ENCODE results near the gene HHIPL1. TPM values are rescaled to one million over a fixed set of nuclear protein-coding genes. Genes with fewer than 3 reads are reported as not detected.

HHIPL1 gene
- total RNA-seq, 2 experiments from 2014 or later = 0.25 to 0.72 TPM

GRCh38 chr14:99625476-99625875 is 19.5 kb upstream of the HHIPL1 start:
- Histone ChIP-seq H2AFZ (ENCODE audit: low read length) (no peak overlapping the region), H3K27ac (ENCODE audit: low read depth, low read length, poor library complexity, severe bottlenecking) (no peak overlapping the region), H3K9me3 (ENCODE audit: low read length) (no peaks in the 10 kb centered on the region), H3K79me2 (ENCODE audit: insufficient read depth, low read depth, low read length) (no peaks in the 10 kb centered on the region), H4K20me1 (ENCODE audit: insufficient read depth, low read length) (no peaks in the 10 kb centered on the region), H3K4me2 (ENCODE audit: low read length) (no peak overlapping the region), H3K4me1 (ENCODE audit: insufficient read depth, low read length, poor library complexity, severe bottlenecking) (no peaks in the 10 kb centered on the region), H3K4me3 (ENCODE audit: low read depth, low read length, poor library complexity, severe bottlenecking) (no peak overlapping the region), H3K36me3 (ENCODE audit: insufficient read depth, low read length) (no peaks in the 10 kb centered on the region), H3K9me2 (ENCODE audit: insufficient read depth, low read length) (no peaks in the 10 kb centered on the region)
- no TSS peak for BruUV-seq (replicated peaks)
- no peak for DNase-seq (ENCODE audit: low spot score)
- ChIA-PET POLR2A (no interaction called here), CTCF (ENCODE audit: unreplicated experiment) (interaction anchor here (0.6 kb wide), 1 partner anchor 15 kb away, joined by 3 read pairs; no protein-coding TSS in a partner anchor)
- TF ChIP-seq EZH2phosphoT487 (IDR thresholded peaks at IDR 0.05; ENCODE audit: borderline replicate concordance, low read depth, low read length) (no peak), CTCF (conservative IDR thresholded peaks at IDR 0.05; ENCODE audit: low read length) (no peak)
- intact Hi-C loops (cut with micrococcal nuclease; ENCODE audit: unreplicated experiment) = no loop called here

- POLR2A ChIA-PET = no interaction called here
- H4K20me1 ChIP-seq (ENCODE audit: insufficient read depth, low read length) = no peaks in the 10 kb centered on the region
- no peak for DNase-seq (ENCODE audit: low spot score)
- no peak for TF ChIP-seq EZH2phosphoT487 (IDR thresholded peaks at IDR 0.05; ENCODE audit: borderline replicate concordance, low read depth, low read length)
- TF ChIP-seq CTCF (conservative IDR thresholded peaks at IDR 0.05; ENCODE audit: low read length) = no peak
- no peak overlapping the region for H2AFZ ChIP-seq (ENCODE audit: low read length)
- no peak overlapping the region for H3K4me3 ChIP-seq (ENCODE audit: low read depth, low read length, poor library complexity, severe bottlenecking)
- H3K9me2 ChIP-seq (ENCODE audit: insufficient read depth, low read length) = no peaks in the 10 kb centered on the region
- H3K27ac ChIP-seq (ENCODE audit: low read depth, low read length, poor library complexity, severe bottlenecking) = no peak overlapping the region
- H3K79me2 ChIP-seq (ENCODE audit: insufficient read depth, low read depth, low read length) = no peaks in the 10 kb centered on the region
- H3K36me3 ChIP-seq (ENCODE audit: insufficient read depth, low read length) = no peaks in the 10 kb centered on the region
- no TSS peak for BruUV-seq (replicated peaks)
- no peaks in the 10 kb centered on the region for H3K4me1 ChIP-seq (ENCODE audit: insufficient read depth, low read length, poor library complexity, severe bottlenecking)
- H3K4me2 ChIP-seq (ENCODE audit: low read length) = no peak overlapping the region
- CTCF ChIA-PET (ENCODE audit: unreplicated experiment) = interaction anchor here (0.6 kb wide), 1 partner anchor 15 kb away, joined by 3 read pairs; no protein-coding TSS in a partner anchor
- intact Hi-C loops (cut with micrococcal nuclease; ENCODE audit: unreplicated experiment) = no loop called here
- H3K9me3 ChIP-seq (ENCODE audit: low read length) = no peaks in the 10 kb centered on the region
Observed at GRCh38 chr14:99626041-99626648, 18.8 kb upstream of the HHIPL1 start.

GRCh38 chr14:99627100-99627499 is 17.8 kb upstream of the HHIPL1 start:
- Histone ChIP-seq H3K9me2 (ENCODE audit: insufficient read depth, low read length) (no peaks in the 10 kb centered on the region), H3K79me2 (ENCODE audit: insufficient read depth, low read depth, low read length) (no peaks in the 10 kb centered on the region), H3K9me3 (ENCODE audit: low read length) (no peaks in the 10 kb centered on the region), H3K27ac (ENCODE audit: low read depth, low read length, poor library complexity, severe bottlenecking) (no peak overlapping the region), H2AFZ (ENCODE audit: low read length) (no peak overlapping the region), H3K4me1 (ENCODE audit: insufficient read depth, low read length, poor library complexity, severe bottlenecking) (peaks cover 2% of the 10 kb centered on the region), H3K4me3 (ENCODE audit: low read depth, low read length, poor library complexity, severe bottlenecking) (no peak overlapping the region), H3K4me2 (ENCODE audit: low read length) (no peak overlapping the region), H3K36me3 (ENCODE audit: insufficient read depth, low read length) (no peaks in the 10 kb centered on the region), H4K20me1 (ENCODE audit: insufficient read depth, low read length) (no peaks in the 10 kb centered on the region)
- no TSS peak for BruUV-seq (replicated peaks)
- ChIA-PET POLR2A (no interaction called here), CTCF (ENCODE audit: unreplicated experiment) (no interaction called here)
- intact Hi-C loops (cut with micrococcal nuclease; ENCODE audit: unreplicated experiment) = no loop called here
- no peak for TF ChIP-seq EZH2phosphoT487 (IDR thresholded peaks at IDR 0.05; ENCODE audit: borderline replicate concordance, low read depth, low read length)
- no peak for DNase-seq (ENCODE audit: low spot score)
